Activated CD4-positive, alpha-beta T cell treated with anti-CD3 and anti-CD28 coated beads for 1 hour (primary cell): ENCODE data around the gene SIN3A.
"Not testable (repeated sequence)": the region's sequence is repeated elsewhere in the genome, so short reads cannot be mapped to it uniquely, and the experiment has no call there.

ENCODE experiments used
- DNase-seq: peaks from one replicate; pipeline ENCODE4 v3.0.0-alpha.2; 2020

The SIN3A gene

GRCh38 chr15:75355369-75355768 is 96.1 kb downstream of the SIN3A start:
- DNase-seq = no peak

- DNase-seq = no peak
Measured at GRCh38 chr15:75354454-75354853, 97.0 kb downstream of the SIN3A start.

DNA sequence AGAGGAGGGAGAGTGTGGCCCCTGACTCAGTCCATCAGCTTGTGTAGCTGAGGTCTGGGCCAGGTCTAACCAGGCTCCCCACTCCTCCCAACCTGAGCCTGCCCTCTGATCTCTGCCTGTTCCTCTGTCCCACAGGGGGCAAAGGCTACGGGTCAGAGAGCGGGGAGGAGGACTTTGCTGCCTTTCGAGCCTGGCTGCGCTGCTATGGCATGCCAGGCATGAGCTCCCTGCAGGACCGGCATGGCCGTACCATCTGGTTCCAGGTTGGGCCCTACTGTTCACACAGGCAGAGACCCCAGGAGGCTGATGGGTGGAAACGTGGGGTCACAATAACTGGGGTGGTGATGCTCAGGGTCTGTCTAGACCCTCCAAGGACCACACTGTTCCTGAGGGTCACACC is 97.9 kb downstream of the SIN3A start:
- DNase-seq = no peak

DNA sequence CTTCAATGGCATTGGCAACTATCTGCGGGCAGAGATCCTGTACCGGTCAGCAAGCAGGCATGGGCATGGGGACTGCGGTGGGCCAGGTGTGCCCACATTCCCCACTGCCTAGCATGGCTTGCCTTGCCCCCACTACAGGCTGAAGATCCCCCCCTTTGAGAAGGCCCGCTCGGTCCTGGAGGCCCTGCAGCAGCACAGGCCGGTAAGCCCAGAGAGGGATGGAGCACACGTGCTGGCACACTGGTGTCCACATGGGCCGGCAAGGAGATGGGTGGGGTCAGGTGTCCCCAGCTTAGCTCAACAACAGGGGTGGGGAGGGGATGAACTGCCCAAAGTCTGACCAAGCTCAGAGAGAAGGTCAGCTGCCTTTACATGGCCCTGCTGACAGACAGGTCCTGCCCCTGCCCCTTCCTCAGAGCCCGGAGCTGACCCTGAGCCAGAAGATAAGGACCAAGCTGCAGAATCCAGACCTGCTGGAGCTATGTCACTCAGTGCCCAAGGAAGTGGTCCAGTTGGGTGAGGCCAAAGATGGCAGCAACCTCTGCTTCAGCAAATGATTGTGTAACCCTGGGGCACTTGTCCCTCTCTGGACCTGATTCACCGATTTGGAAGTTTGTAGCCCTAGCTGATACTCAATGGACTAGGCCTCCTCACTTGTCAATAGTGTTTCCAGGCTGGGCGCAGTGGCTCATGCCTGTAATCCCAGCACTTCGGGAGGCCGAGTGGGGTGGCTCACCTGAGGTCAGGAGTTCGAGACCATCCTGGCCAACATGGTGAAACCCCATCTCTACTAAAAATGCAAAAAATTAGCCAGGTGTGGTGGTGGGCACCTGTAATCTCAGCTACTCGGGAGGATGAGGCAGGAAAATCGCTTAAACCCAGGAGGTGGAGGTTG is 99.1 kb downstream of the SIN3A start:
- no peak for DNase-seq

DNA sequence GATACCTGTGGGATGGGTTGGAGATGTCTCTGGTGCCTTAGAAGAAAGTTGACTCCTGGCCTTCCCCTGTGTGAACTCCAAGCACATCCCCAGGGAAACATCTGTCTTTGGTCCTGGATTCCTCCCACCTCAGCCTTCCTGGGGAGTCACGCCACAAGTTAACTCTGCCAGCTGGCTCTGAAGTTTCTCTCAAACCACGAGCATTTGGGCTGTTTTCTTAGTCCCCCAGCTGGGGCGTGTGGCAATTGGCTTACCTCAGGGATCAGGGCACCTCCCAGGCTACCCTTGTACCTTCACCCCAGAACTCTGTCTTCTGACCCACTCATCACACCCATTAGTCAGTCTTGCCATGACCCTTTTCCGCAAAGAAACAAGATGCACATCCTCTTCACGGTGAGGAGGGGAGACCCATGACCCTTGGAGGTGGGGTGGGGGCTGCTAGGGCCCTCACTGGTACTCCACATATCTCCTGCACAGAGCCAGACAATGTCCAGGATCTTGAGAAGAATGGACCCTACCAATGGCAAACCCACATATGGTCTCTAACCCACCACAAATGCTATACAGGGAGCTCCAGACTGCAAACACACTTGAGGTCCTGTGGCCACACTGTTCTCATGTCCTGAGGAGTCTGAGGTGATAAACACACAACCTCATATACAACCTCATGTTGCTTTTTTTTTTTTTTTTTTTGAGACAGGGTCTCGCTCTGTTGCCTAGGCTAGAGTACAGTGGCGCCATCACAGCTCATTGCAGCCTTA is 100.7 kb downstream of the SIN3A start:
- no peak for DNase-seq

- DNase-seq = peak; percentile 38
Measured at GRCh38 chr15:75349851-75350588, 101.5 kb downstream of the SIN3A start.

- not testable (repeated sequence) for DNase-seq
Measured at GRCh38 chr15:75349351-75349669, 102.2 kb downstream of the SIN3A start.

- DNase-seq = no peak
Measured at GRCh38 chr15:75348562-75349350, 102.7 kb downstream of the SIN3A start.

GRCh38 chr15:75348034-75348561 is 103.4 kb downstream of the SIN3A start:
- DNase-seq = no peak

- DNase-seq = peak; percentile 38
Measured at GRCh38 chr15:75347222-75348033, 104.1 kb downstream of the SIN3A start.

DNA sequence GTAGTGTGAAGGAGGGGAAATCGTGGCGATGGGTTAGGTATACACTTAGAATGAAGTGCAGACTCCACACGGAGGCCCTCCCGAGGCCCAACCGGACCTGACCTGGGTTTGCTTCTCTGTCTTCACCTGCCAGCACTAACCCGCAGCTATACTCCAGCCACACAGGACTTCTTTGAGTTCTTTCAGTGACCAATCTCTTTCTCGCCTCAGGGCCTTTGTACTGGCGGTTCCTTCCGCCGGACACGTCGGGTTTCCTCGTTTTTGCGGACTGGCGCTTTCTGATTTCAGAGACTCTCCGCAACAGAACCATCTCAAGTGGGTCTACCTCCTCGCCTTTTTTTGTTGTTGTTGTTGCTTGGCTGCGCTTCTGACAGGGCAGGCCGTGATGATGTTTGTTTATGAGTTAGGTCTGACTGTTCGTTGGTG is 104.7 kb downstream of the SIN3A start, which contains the start of gene NEIL1:
NEIL1 (plus strand) TSS at position 244 of the 426 bp plus-strand sequence. CDS start 1,867 bp downstream, outside the sequence.
- no peak for DNase-seq

- DNase-seq = not testable (repeated sequence)
Measured at GRCh38 chr15:75343953-75344352, 107.5 kb downstream of the SIN3A start.

DNA sequence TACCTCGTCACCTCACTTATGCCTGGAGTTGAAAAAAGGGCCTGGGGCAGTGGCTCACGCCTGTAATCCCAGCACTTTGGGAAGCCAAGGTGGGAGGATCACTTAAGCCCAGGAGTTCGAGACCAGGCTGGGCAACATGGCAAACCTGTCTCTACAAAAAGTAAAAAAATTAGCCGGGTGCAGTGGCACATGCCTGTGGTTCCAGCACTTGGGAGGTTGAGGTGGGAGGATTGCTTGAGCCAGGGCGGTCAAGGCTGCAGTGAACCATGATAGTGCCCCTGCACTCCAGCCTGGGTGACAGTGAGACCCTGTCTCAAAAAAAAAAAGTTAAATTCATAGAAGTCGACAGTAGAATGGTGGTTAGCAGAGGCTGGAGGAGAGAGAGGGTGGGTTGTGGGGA is 109.3 kb downstream of the SIN3A start:
- DNase-seq = no peak

GRCh38 chr15:75339531-75340240 is 111.8 kb downstream of the SIN3A start:
- no peak for DNase-seq

DNA sequence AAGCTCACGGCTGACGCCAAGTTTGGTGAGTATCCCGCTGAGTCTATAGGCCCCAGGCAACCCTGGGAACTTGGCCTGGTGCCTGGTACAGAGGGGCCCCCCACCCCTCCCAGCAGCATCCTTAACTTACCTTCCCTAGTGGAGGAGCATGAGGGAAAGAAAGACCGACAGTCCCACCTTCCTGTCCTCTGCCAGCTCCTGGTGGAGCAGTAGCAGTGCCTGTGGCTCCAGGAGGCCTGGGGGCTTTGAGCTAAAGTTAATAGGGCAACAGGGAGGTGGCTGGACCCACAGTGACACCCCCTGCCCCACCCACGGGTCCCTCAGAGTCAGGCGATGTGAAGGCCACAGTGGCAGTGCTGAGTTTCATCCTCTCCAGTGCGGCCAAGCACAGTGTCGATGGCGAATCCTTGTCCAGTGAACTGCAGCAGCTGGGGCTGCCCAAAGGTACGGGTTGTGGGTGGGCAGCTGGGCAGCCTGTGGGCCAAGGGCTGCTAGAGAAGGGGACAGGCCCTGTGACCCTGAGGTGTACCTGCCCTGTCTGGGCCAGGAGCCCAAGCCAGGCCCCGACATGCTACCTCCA is 112.7 kb downstream of the SIN3A start:
- DNase-seq = no peak

DNA sequence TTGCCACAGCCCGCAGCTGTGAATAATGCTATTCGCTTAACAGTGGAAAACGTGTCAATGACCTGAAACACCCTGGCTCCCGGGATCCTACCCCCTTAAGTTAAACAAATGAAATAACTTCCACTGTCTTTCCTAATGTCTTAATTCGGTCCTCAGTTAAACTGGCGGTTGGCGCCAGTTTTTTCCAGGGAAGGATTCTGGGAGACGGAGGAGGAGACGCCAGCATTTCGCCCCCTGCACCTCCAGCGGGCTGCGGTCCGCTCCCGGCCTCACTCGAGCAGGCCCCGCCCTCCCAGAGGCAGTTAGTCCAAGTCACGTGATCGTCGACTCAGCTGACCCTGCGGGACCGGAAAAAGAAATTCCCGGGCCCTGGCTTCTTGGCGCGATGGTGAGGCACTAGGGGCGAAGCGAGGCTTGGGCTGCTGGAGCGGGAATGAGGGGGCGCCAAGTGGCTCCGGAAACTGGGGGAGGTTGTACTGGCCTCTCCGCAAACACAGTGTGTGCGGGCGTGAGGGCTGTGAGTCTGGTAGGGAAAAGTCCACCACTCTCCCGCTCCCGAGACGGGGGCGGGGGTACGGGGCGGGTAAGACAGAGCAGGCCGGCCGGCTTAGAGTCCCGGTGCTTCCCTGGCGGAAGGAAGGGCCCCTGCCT is 115.7 kb downstream of the SIN3A start, which contains the start of gene COMMD4:
COMMD4 (plus strand) TSS at position 359 of the 651 bp plus-strand sequence; CDS start at position 386, 27 bp downstream.
- peak; percentile 42 for DNase-seq

DNA sequence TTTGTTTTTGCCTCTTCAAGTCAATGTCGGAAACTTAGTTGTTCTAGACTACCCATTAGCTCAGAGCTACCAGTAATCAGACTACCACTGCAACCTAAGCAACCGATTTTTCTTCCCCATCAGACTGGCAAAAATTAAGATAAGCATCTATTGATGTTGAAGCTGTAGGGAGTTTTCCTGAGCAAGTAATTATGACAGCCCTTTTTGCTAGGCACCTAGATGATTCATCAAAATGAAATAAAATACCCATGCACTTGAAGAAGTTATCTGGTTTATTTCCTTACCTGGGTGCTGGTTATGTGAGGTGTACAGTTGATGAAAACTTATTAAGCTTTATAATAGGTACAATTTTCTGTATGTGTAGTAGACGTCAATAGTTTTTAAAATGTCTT is 116.2 kb downstream of the SIN3A start:
- DNase-seq = no peak

DNA sequence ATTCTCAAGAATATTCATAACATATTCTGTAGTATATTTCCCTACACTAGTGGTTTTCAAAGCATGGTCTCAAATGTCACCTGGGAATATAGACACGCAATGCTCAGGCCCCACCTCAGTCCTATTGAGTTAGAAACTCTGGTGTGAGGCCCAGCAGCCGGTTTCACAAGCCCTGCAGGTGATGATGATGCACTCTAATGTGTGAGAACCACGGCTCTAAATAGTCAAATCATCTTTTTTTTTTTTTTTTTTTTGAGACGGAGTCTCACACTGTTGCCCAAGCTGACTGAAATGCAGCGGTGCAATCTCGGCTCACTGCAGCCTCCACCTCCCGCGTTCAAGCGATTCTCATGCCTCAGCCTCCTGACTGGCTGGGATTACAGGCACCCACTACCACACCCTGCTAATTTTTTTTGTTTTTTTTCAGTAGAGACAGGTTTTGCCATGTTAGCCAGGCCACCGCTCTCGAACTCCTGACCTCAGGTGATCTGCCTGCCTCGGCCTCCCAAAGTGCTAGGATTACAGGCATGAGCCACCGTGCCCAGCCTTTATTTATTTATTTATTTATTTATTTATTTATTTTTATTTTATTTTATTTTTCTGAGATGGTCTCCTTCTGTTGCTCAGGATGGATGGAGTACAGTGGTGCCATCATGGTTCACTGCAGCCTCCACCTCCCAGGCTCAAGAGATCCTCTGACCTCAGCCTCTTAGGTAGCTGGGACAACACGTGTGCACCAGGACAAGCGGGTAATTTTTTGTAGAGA is 117.7 kb downstream of the SIN3A start:
- DNase-seq = not testable (repeated sequence)

- DNase-seq = not testable (repeated sequence)
Measured at GRCh38 chr15:75332093-75332492, 119.4 kb downstream of the SIN3A start.
